Measurements from ENCODE around the gene COLGALT1. TPM values are rescaled to one million over a fixed set of nuclear protein-coding genes. Genes with fewer than 3 reads are reported as not detected.

COLGALT1 gene
- total RNA-seq, 1 experiment from 2014 or later = 48.5 TPM

- Mint-ChIP-seq H3K9me3 (no peaks in the 10 kb centered on the region; a peak in 1 of 5 replicates), H3K27ac (peak overlapping the region; percentile 70 to 96 (median 83); a peak in 5 of 7 replicates), H3K27me3 (ENCODE audit: low read depth) (no peaks in the 10 kb centered on the region), H3K4me1 (peaks cover 0 to 15% of the 10 kb centered on the region in 2 experiments; a peak in 2 of 4 replicates), H3K36me3 (ENCODE audit: insufficient read depth in 1 of 3, low read depth in 3 of 3) (peaks cover 7 to 27% (median 22%) of the 10 kb centered on the region in 3 experiments; a peak in 6 of 7 replicates), H3K4me3 (peak overlapping the region in 1 of 2 experiments; percentile 62; a peak in 1 of 5 replicates)
- Histone ChIP-seq H4K20me1 (ENCODE audit: control insufficient read depth, insufficient read depth, insufficient read length) (peaks cover 2% of the 10 kb centered on the region), H2AK5ac (ENCODE audit: insufficient read length, low read length) (no peak overlapping the region), H3K9ac (ENCODE audit: extremely low read depth, insufficient read length, low read length) (no peak overlapping the region), H4K91ac (ENCODE audit: insufficient read length, low read depth, low read length) (no peak overlapping the region), H3K23ac (ENCODE audit: insufficient read length, low read depth, low read length) (no peak overlapping the region), H3K4me1 (ENCODE audit: insufficient read depth, low read length) (no peaks in the 10 kb centered on the region), H3K14ac (ENCODE audit: insufficient read depth, low read length) (no peak overlapping the region; the same call in 1 of the 2 replicates), H2AFZ (ENCODE audit: low read length) (no peak overlapping the region), H4K5ac (ENCODE audit: insufficient read length, low read depth, low read length) (no peak overlapping the region), H3K4me2 (ENCODE audit: insufficient read depth, insufficient read length, low read length) (no peak overlapping the region), H3K18ac (ENCODE audit: insufficient read length, low read depth, low read length) (no peak overlapping the region), H3K79me1 (ENCODE audit: insufficient read depth, low read depth, low read length, poor library complexity, severe bottlenecking) (no peaks in the 10 kb centered on the region), H3K79me2 (ENCODE audit: insufficient read depth, low read length) (no peaks in the 10 kb centered on the region), H2BK20ac (ENCODE audit: low read depth, low read length, poor library complexity, severe bottlenecking) (no peak overlapping the region), H3K4ac (ENCODE audit: low read depth, low read length) (no peak overlapping the region), H3T11ph (ENCODE audit: low read length) (no peak overlapping the region), H3K27me3 (ENCODE audit: insufficient read depth, low read length) (no peaks in the 10 kb centered on the region), H3K27ac (ENCODE audit: insufficient read length, low read depth, low read length) (no peak overlapping the region), H4K8ac (replicated peaks; ENCODE audit: insufficient read length, low read depth, low read length) (no peak overlapping the region), H2BK120ac (ENCODE audit: low read depth, low read length, poor library complexity, severe bottlenecking) (no peak overlapping the region), H2BK12ac (ENCODE audit: insufficient read length, low read depth, low read length) (no peak overlapping the region), H3K9me3 (ENCODE audit: control insufficient read depth, low read depth, low read length) (no peaks in the 10 kb centered on the region), H2BK5ac (ENCODE audit: insufficient read length, low read length) (no peak overlapping the region), H3K56ac (ENCODE audit: insufficient read length, low read depth, low read length) (no peak overlapping the region), H2BK15ac (ENCODE audit: low read depth, low read length) (no peak overlapping the region), H3K23me2 (ENCODE audit: insufficient read length, low read depth, low read length, poor library complexity, severe bottlenecking) (no peaks in the 10 kb centered on the region)
- DNase-seq = peak; percentile 88
- TF ChIP-seq, protein P1, sequence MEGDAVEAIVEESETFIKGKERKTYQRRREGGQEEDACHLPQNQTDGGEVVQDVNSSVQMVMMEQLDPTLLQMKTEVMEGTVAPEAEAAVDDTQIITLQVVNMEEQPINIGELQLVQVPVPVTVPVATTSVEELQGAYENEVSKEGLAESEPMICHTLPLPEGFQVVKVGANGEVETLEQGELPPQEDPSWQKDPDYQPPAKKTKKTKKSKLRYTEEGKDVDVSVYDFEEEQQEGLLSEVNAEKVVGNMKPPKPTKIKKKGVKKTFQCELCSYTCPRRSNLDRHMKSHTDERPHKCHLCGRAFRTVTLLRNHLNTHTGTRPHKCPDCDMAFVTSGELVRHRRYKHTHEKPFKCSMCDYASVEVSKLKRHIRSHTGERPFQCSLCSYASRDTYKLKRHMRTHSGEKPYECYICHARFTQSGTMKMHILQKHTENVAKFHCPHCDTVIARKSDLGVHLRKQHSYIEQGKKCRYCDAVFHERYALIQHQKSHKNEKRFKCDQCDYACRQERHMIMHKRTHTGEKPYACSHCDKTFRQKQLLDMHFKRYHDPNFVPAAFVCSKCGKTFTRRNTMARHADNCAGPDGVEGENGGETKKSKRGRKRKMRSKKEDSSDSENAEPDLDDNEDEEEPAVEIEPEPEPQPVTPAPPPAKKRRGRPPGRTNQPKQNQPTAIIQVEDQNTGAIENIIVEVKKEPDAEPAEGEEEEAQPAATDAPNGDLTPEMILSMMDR (conservative IDR thresholded peaks at IDR 0.05) = no peak
- no CpG with 5 or more reads among the region's 28 CpGs for WGBS (ENCODE audit: extremely low coverage, insufficient read length, low lambda C conversion rate)
Observed at GRCh38 chr19:17616961-17617806, 61.7 kb downstream of the COLGALT1 start.
